ENCODE results near the gene PPM1D.

DNA sequence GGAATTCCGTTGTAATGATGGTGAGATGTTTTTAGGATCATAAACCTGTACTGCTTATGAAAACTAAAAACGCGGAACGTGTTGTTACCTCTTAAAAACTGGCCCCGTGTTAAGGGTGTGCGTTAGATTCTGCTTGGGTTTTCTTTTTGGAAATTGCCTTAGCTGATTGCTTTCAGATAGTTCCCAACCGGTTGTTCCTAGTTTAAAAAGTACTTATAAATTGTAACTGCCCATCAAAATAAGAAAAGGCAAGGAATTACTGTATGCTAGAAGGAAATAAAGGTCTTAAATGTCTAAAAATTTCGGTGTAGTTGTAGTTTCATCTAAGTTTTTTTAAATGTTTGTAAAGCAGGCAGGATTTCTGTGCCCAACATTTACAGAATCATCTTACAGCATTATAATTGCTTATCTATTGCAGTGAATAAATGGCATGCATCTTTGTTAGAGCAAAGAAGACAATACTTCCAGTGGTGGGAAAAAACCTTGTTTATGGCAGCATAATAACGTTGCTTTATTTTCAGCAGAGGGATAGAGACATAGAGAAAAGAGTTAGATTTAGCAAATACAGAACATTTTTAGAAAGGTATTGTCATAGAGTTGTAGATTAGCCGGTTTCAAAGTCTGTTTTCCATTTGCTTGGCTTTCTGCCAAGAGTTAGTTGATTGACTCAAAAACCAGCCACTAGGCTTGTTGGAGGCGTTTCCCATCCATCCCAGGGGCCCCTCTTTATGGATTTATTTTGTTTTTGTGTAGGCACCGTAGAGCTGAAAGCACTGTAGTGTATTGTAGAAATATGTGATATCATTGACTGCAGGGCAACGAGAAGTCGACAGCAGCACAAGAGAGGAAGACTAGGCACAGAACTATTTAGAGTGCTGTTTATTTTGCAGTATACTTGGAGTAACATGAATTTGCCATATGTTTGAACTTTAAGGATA, 1.7 kb downstream of the PPM1D start:
- TF ChIP-seq, protein P1, sequence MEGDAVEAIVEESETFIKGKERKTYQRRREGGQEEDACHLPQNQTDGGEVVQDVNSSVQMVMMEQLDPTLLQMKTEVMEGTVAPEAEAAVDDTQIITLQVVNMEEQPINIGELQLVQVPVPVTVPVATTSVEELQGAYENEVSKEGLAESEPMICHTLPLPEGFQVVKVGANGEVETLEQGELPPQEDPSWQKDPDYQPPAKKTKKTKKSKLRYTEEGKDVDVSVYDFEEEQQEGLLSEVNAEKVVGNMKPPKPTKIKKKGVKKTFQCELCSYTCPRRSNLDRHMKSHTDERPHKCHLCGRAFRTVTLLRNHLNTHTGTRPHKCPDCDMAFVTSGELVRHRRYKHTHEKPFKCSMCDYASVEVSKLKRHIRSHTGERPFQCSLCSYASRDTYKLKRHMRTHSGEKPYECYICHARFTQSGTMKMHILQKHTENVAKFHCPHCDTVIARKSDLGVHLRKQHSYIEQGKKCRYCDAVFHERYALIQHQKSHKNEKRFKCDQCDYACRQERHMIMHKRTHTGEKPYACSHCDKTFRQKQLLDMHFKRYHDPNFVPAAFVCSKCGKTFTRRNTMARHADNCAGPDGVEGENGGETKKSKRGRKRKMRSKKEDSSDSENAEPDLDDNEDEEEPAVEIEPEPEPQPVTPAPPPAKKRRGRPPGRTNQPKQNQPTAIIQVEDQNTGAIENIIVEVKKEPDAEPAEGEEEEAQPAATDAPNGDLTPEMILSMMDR (IDR thresholded peaks at IDR 0.05; ENCODE audit: insufficient read depth, low read depth, low read length), result no peak
- no peak for TF ChIP-seq EZH2 (IDR thresholded peaks at IDR 0.05; ENCODE audit: insufficient read depth, low read length)
